HCT116 (cell line): ENCODE data around the gene RGS19. TPM values are rescaled to one million over a fixed set of nuclear protein-coding genes. Genes with fewer than 3 reads are reported as not detected.

ENCODE experiments used
- ATAC-seq: fragments of 200-7000 bp; cut with Tn5 transposase; 2 replicates; pipeline ENCODE4 v1.9.1; 2020; ENCODE audit warnings: mild to moderate bottlenecking, moderate library complexity
- BruUV-seq: library from RNA; stranded (reverse); fragments of 400-500 nt; replicated peaks from 2 replicates; lab custom pipeline; 2021; lab: Mats Ljungman, UMichigan
- CTCF ChIA-PET: fragments of 300-600 bp; sonication (Branson Sonifier 250); formaldehyde crosslinking; loops from one replicate; lab custom pipeline; 2021; ENCODE audit warnings: antibody characterized with exemption; lab: Charles Lee
- POLR2A ChIA-PET: fragments of 300-600, 350-600 bp; sonication (Branson Sonifier 250); formaldehyde crosslinking; loops from one replicate; lab custom pipeline; 2021; ENCODE audit warnings: antibody characterized with exemption; lab: Charles Lee
- RAD21 ChIA-PET, 2 experiments: fragments of 300-600 bp; sonication (Branson Sonifier 250); formaldehyde crosslinking; loops; one replicate each; lab custom pipeline; 2023; ENCODE audit warnings: low total read pairs in 2 of 2; ENCODE audit not compliant: uncharacterized antibody in 2 of 2, unreplicated experiment in 2 of 2, low non-redundant PET in 1 of 2; lab: Charles Lee
- DNase-seq: peaks from one replicate; pipeline ENCODE4 v3.0.0-alpha.2; 2010; ENCODE audit warnings: low read depth, low spot score
- H2AFZ ChIP-seq: fragments of 200-600 bp; shearing (Covaris generic), sonication (generic); 2 replicates; pipeline ENCODE4 v1.6.1; 2017; ENCODE audit warnings: low read depth, mixed run types, mixed read lengths, antibody characterized with exemption, low read length; ENCODE audit not compliant: poor library complexity, severe bottlenecking
- H3K27ac ChIP-seq: 2 replicates; pipeline ENCODE4 v1.5.1; 2012; ENCODE audit warnings: low read depth, low read length
- H3K27me3 ChIP-seq: fragments of 200-600 bp; sonication (generic); 2 replicates; pipeline ENCODE4 v1.6.1; 2016; ENCODE audit warnings: mixed run types, low read length, mixed read lengths; ENCODE audit not compliant: insufficient read depth
- H3K36me3 ChIP-seq, 2 experiments: fragments of 200-500 bp in 1 of 2; fragments of 200-600 bp in 1 of 2; sonication (Bioruptor generic) in 1 of 2; sonication (generic) in 1 of 2; 2 replicates each; pipeline versions ENCODE4 v1.5.1 to v1.6.1; 2014 to 2016; ENCODE audit warnings: low read length in 2 of 2, inconsistent platforms in 1 of 2, mixed read lengths in 1 of 2, mixed run types in 1 of 2; ENCODE audit not compliant: insufficient read depth in 2 of 2, control insufficient read depth in 1 of 2
- H3K4me1 ChIP-seq, 2 experiments: fragments of 200-600 bp in 1 of 2; sonication (generic) in 1 of 2; 2 replicates each; pipeline versions ENCODE4 v1.5.1 to v1.6.1; 2012 to 2017; ENCODE audit warnings: low read length in 2 of 2, inconsistent platforms in 1 of 2, mild to moderate bottlenecking in 1 of 2, mixed read lengths in 1 of 2, mixed run types in 1 of 2, moderate library complexity in 1 of 2; ENCODE audit not compliant: insufficient read depth in 2 of 2, control insufficient read depth in 1 of 2
- H3K4me2 ChIP-seq: fragments of 200-600 bp; sonication (generic); 2 replicates; pipeline ENCODE4 v1.6.1; 2017; ENCODE audit warnings: mixed run types, low read length, mixed read lengths
- H3K4me3 ChIP-seq, 2 experiments: fragments of 200-600 bp in 1 of 2; sonication (generic) in 1 of 2; replicated peaks in 1 of 2; 2 replicates each; pipeline ENCODE4 v1.5.1; 2011 to 2016; ENCODE audit warnings: low read length in 2 of 2, control low read depth in 1 of 2, low read depth in 1 of 2, mild to moderate bottlenecking in 1 of 2, mixed read lengths in 1 of 2, mixed run types in 1 of 2
- H3K79me2 ChIP-seq: fragments of 200-600 bp; sonication (generic); 2 replicates; pipeline ENCODE4 v1.6.1; 2017; ENCODE audit warnings: mild to moderate bottlenecking, mixed run types, low read length, moderate library complexity, mixed read lengths; ENCODE audit not compliant: insufficient read depth
- H3K9ac ChIP-seq: fragments of 200-600 bp; sonication (generic); 2 replicates; pipeline ENCODE4 v1.6.1; 2016; ENCODE audit warnings: low read length, mixed read lengths
- H3K9me2 ChIP-seq: fragments of 200-600 bp; sonication (generic), shearing (Covaris generic); 2 replicates; pipeline ENCODE4 v1.6.1; 2017; ENCODE audit warnings: mixed run types, mild to moderate bottlenecking, moderate library complexity; ENCODE audit not compliant: insufficient read depth
- H3K9me3 ChIP-seq, 2 experiments: fragments of 200-500 bp in 1 of 2; fragments of 200-600 bp in 1 of 2; sonication (Bioruptor generic) in 1 of 2; sonication (generic) in 1 of 2; 2 replicates each; pipeline ENCODE4 v1.6.1; 2014 to 2017; ENCODE audit warnings: low read length in 2 of 2, mixed read lengths in 2 of 2, inconsistent platforms in 1 of 2, low read depth in 1 of 2, mild to moderate bottlenecking in 1 of 2, mixed run types in 1 of 2, moderate library complexity in 1 of 2; ENCODE audit not compliant: control insufficient read depth in 1 of 2, insufficient read depth in 1 of 2
- H4K20me1 ChIP-seq: fragments of 200-600 bp; sonication (generic), shearing (Covaris generic); 2 replicates; pipeline ENCODE4 v1.6.1; 2017; ENCODE audit warnings: mixed run types, mild to moderate bottlenecking, moderate library complexity; ENCODE audit not compliant: insufficient read depth
- CEBPB ChIP-seq: IDR thresholded peaks from 2 replicates; pipeline ENCODE4 v1.6.1; 2012; ENCODE audit warnings: low read depth
- EGR1 ChIP-seq: IDR thresholded peaks from 2 replicates; pipeline ENCODE4 v1.6.1; 2012; ENCODE audit warnings: low read depth
- EZH2 ChIP-seq: fragments of 200-600 bp; sonication (generic); IDR thresholded peaks from 2 replicates; pipeline ENCODE4 v1.6.1; 2017; ENCODE audit warnings: antibody characterized with exemption, mixed run types
- EZH2phosphoT487 ChIP-seq: fragments of 200-600 bp; IDR thresholded peaks from 2 replicates; pipeline ENCODE4 v1.6.1; 2018; ENCODE audit warnings: antibody characterized with exemption, borderline replicate concordance
- JUND ChIP-seq: IDR thresholded peaks from 2 replicates; pipeline ENCODE4 v1.6.1; 2012
- POLR2A ChIP-seq: IDR thresholded peaks from 2 replicates; pipeline ENCODE4 v1.7.0; 2011; ENCODE audit warnings: borderline replicate concordance; ENCODE audit not compliant: insufficient read depth, insufficient read length; ENCODE audit errors: extremely low read depth
- POLR2AphosphoS5 ChIP-seq: IDR thresholded peaks from 2 replicates; pipeline ENCODE4 v1.6.1; 2011; ENCODE audit warnings: mild to moderate bottlenecking, low read depth, low read length, moderate library complexity
- SIN3A ChIP-seq: IDR thresholded peaks from 2 replicates; pipeline ENCODE4 v1.6.1; 2012; ENCODE audit warnings: low read depth
- SP1 ChIP-seq: IDR thresholded peaks from 2 replicates; pipeline ENCODE4 v1.6.1; 2012; ENCODE audit warnings: low read depth
- TCF7L2 ChIP-seq: IDR thresholded peaks from 2 replicates; pipeline ENCODE4 v1.7.0; 2011; ENCODE audit warnings: borderline replicate concordance, inconsistent platforms; ENCODE audit not compliant: insufficient read depth, insufficient read length; ENCODE audit errors: extremely low read depth
- ZFX ChIP-seq: fragments of 450-650 bp; IDR thresholded peaks from 2 replicates; pipeline ENCODE4 v1.6.1; 2017
- intact Hi-C: fragments of 100-400 bp; cut with micrococcal nuclease; formaldehyde crosslinking; loops from 2 replicates; pipeline ENCODE4 v1.10.0; 2022
- total RNA-seq: library from RNA; stranded (reverse); gene quantifications from one replicate; pipeline ENCODE4 v1.2.1, GENCODE V29; 2021; ENCODE audit not compliant: unreplicated experiment

Gene RGS19
- total RNA-seq, 1 experiment from 2014 or later, result 21.4 TPM

DNA sequence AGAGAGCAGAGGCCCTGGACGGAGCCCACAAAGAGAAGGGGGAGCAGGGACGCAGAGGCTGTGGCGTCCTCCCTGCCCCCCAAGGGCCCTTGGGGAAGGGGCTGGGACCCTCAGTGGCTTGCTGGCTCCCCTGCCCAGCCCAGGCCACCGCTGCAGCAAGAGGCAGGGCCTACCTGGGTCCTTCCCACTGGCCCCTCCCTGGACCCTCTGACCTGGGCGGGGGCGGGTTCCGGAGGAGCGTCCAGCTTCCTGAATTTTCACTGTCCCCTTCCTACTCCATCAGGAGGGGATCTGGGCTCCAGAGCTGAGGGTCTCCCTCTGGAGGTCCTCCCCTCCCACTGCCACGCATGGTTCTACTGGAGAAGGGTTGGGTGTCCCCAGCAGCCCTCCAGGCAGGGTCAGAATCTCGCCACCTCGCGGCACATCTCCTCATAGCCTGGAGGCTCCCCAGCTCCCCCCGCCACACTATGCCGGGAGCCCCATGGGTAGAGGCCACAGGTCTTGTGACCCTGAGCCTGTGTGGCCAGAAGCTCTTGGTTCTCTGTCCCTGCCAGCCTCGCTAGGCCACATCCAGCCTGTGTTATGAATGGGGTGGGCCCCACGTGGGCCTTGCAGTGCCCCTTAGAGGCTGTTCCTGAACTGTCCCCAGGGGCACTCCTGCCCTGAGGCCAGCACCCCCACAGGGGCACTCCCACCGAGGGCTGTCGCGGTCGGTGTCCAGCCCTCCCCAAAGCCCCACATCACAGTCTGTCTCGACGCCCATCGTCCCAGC lies 28.9 kb downstream of the RGS19 start:
- ChIA-PET CTCF (interaction anchor here (0.8 to 1.0 kb wide), 2 partner anchors 11 to 12 kb away, joined by 3 read pairs; no protein-coding TSS in a partner anchor), RAD21 (no interaction called here), POLR2A (no interaction called here)
- H3K4me3 ChIP-seq, result peak overlapping the region in 1 of 2 experiments; percentile 56; a peak in 1 of 4 replicates
- no peaks in the 10 kb centered on the region for H3K27me3 ChIP-seq
- H3K79me2 ChIP-seq, result no peaks in the 10 kb centered on the region
- peak overlapping the region; percentile 80 for H3K4me2 ChIP-seq
- no peaks in the 10 kb centered on the region for H4K20me1 ChIP-seq
- peak overlapping the region; percentile 23; the same call in 1 of the 2 replicates for H3K27ac ChIP-seq
- no peak for DNase-seq
- H3K9me3 ChIP-seq, result no peaks in the 10 kb centered on the region
- peak overlapping the region; percentile 51; the same call in 1 of the 2 replicates for H3K9ac ChIP-seq
- no TSS peak for BruUV-seq
- H2AFZ ChIP-seq, result no peak overlapping the region
- intact Hi-C loops, result loop anchor here (10.0 kb wide), 1 partner anchor 346 kb away; the partner anchor contains the start of genes ARFRP1 and ZGPAT
- no peaks in the 10 kb centered on the region for H3K36me3 ChIP-seq
- TF ChIP-seq POLR2A (no peak), TCF7L2 (no peak), EZH2 (no peak), POLR2AphosphoS5 (no peak), ZFX (no peak), SIN3A (no peak), EGR1 (no peak)
- no peak for ATAC-seq
- H3K4me1 ChIP-seq, result peaks cover 22 to 38% of the 10 kb centered on the region in 2 experiments
- H3K9me2 ChIP-seq, result no peaks in the 10 kb centered on the region

DNA sequence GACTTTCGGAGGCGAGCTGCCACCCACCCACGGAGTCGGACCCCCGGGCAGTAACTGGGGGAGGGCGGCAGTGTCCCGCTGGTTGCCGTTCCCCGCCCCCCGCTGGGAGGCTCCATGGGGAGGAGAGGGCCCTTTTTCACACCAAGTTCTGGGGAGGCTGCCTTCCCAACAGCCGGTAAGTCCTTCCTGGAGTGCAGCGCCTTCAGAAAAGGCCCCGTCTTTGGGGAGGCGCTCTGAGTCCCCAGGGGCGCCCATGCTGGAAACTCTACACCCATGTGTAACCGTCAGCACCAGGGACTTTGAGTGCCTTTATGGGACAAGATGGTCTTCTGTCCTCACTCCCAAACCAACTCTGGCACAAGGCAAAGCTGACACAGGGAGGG lies 29.4 kb downstream of the RGS19 start:
- no TSS peak for BruUV-seq
- H3K9me2 ChIP-seq, result no peaks in the 10 kb centered on the region
- no peaks in the 10 kb centered on the region for H3K9me3 ChIP-seq
- no peaks in the 10 kb centered on the region for H3K79me2 ChIP-seq
- H2AFZ ChIP-seq, result no peak overlapping the region
- H3K4me1 ChIP-seq, result peaks cover 28 to 38% of the 10 kb centered on the region in 2 experiments
- no peaks in the 10 kb centered on the region for H3K36me3 ChIP-seq
- CTCF ChIA-PET, result interaction anchor here (0.8 to 1.0 kb wide), 2 partner anchors 10 to 11 kb away, joined by 3 read pairs; no protein-coding TSS in a partner anchor
- H4K20me1 ChIP-seq, result no peaks in the 10 kb centered on the region
- peak overlapping the region; percentile 80 for H3K4me2 ChIP-seq
- peak overlapping the region; percentile 37 to 56 for H3K4me3 ChIP-seq
- TF ChIP-seq CEBPB, result no peak
- no peak for TF ChIP-seq POLR2AphosphoS5
- no peak for TF ChIP-seq SP1
- TF ChIP-seq ZFX, result no peak
- no peak for TF ChIP-seq JUND
- TF ChIP-seq EZH2phosphoT487, result no peak
- peak overlapping the region; percentile 23; the same call in 1 of the 2 replicates for H3K27ac ChIP-seq
- no peaks in the 10 kb centered on the region for H3K27me3 ChIP-seq
- no peak for DNase-seq
- ATAC-seq, result peak; percentile 13
- intact Hi-C loops, result loop anchor here (10.0 kb wide), 1 partner anchor 345 kb away; the partner anchor contains the start of genes ARFRP1 and ZGPAT
- RAD21 ChIA-PET, result no interaction called here
- POLR2A ChIA-PET, result no interaction called here
- H3K9ac ChIP-seq, result peak overlapping the region; percentile 51
